Transverse colon (tissue), 4 donors: ENCODE measurements around the gene CDK7.

Source experiments
- POLR2AphosphoS5 ChIP-seq, 3 donors: sonication (generic); formaldehyde crosslinking; IDR thresholded peaks; one replicate each; pipeline ENCODE4 v1.6.1; 2016; ENCODE audit warnings: antibody characterized with exemption in 3 of 3
- TF ChIP-seq, protein P1 (sequence below), 5 experiments: fragments of 200-600 bp in 3 of 5; fragments of 450-650 bp in 2 of 5; sonication (generic) in 3 of 5; IDR thresholded peaks; 1 replicate in 2 of 5; 2 replicates in 3 of 5; pipeline ENCODE4 v1.5.1; 2016 to 2017; ENCODE audit warnings: antibody characterized with exemption in 5 of 5, inconsistent platforms in 3 of 5, mild to moderate bottlenecking in 2 of 5, moderate library complexity in 1 of 5

DNA sequence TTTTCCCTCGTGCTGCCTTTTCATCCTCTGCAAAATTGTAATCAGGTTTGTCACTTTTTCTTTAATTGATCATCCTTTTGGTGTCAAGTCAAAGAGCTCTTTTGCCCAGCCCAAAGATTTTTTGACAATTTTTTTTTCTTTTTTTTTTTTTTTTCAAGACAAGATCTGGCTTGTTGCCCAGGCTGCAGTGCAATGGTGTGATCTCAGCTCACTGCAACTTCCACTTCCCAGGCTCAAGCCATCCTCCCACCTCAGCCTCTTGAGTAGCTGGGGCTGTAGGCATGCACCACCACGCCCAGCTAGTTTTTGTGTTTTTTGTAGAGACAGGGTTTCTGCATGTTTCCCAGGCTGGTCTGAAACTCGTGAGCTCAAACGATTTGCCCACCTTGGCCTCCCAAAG is 36.7 kb downstream of the CDK7 start:
- TF ChIP-seq, protein P1, sequence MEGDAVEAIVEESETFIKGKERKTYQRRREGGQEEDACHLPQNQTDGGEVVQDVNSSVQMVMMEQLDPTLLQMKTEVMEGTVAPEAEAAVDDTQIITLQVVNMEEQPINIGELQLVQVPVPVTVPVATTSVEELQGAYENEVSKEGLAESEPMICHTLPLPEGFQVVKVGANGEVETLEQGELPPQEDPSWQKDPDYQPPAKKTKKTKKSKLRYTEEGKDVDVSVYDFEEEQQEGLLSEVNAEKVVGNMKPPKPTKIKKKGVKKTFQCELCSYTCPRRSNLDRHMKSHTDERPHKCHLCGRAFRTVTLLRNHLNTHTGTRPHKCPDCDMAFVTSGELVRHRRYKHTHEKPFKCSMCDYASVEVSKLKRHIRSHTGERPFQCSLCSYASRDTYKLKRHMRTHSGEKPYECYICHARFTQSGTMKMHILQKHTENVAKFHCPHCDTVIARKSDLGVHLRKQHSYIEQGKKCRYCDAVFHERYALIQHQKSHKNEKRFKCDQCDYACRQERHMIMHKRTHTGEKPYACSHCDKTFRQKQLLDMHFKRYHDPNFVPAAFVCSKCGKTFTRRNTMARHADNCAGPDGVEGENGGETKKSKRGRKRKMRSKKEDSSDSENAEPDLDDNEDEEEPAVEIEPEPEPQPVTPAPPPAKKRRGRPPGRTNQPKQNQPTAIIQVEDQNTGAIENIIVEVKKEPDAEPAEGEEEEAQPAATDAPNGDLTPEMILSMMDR (IDR thresholded peaks at IDR 0.05) = no peak
- TF ChIP-seq POLR2AphosphoS5 (IDR thresholded peaks at IDR 0.05) = no peak
